ENCODE data around the gene LSP1.

- TF ChIP-seq POLR2A (IDR thresholded peaks at IDR 0.05), result no peak
- TF ChIP-seq, protein P1, sequence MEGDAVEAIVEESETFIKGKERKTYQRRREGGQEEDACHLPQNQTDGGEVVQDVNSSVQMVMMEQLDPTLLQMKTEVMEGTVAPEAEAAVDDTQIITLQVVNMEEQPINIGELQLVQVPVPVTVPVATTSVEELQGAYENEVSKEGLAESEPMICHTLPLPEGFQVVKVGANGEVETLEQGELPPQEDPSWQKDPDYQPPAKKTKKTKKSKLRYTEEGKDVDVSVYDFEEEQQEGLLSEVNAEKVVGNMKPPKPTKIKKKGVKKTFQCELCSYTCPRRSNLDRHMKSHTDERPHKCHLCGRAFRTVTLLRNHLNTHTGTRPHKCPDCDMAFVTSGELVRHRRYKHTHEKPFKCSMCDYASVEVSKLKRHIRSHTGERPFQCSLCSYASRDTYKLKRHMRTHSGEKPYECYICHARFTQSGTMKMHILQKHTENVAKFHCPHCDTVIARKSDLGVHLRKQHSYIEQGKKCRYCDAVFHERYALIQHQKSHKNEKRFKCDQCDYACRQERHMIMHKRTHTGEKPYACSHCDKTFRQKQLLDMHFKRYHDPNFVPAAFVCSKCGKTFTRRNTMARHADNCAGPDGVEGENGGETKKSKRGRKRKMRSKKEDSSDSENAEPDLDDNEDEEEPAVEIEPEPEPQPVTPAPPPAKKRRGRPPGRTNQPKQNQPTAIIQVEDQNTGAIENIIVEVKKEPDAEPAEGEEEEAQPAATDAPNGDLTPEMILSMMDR (IDR thresholded peaks at IDR 0.05), result no peak
Observed at GRCh38 chr11:1856306-1857005, 3.6 kb downstream of the LSP1 start.

Measured in adrenal gland (tissue), 5 donors.